ENCODE measurements around the gene CACNA1A.

CACNA1A gene

DNA sequence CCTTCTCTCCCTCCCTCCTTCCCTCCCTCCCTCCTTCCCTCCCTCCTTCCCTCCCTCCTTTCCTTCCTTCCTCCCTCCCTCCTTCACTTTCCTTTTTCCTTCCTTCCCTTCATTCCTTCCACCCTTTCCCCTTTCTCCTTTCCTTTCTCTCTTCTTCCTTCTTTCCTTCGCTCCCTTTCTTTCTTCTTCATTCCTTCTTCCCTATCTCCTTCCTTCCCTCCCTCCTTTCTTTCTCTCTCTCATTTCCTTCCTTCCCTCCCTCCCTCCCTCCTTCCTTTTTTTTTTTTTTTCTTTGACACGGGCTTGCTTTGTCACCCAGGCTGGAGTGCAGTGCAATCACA lies 250.6 kb downstream of the CACNA1A start:
- TF ChIP-seq FOXA1 (IDR thresholded peaks at IDR 0.05) (no peak), HDGF (IDR thresholded peaks at IDR 0.05; ENCODE audit: borderline replicate concordance) (no peak), TARDBP (IDR thresholded peaks at IDR 0.05) (no peak), ELF4 (IDR thresholded peaks at IDR 0.05) (no peak)
- CTCF ChIA-PET, result no interaction called here
- POLR2A ChIA-PET, result no interaction called here
- no peak for DNase-seq (ENCODE audit: extremely low spot score)

GRCh38 chr19:13255041-13255718 lies 251.1 kb downstream of the CACNA1A start:
- no peak for DNase-seq (ENCODE audit: extremely low spot score)
- no peak for TF ChIP-seq SUZ12 (IDR thresholded peaks at IDR 0.05)
- TF ChIP-seq, protein P1, sequence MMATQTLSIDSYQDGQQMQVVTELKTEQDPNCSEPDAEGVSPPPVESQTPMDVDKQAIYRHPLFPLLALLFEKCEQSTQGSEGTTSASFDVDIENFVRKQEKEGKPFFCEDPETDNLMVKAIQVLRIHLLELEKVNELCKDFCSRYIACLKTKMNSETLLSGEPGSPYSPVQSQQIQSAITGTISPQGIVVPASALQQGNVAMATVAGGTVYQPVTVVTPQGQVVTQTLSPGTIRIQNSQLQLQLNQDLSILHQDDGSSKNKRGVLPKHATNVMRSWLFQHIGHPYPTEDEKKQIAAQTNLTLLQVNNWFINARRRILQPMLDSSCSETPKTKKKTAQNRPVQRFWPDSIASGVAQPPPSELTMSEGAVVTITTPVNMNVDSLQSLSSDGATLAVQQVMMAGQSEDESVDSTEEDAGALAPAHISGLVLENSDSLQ (IDR thresholded peaks at IDR 0.05), result no peak
- TF ChIP-seq L3MBTL2 (conservative IDR thresholded peaks at IDR 0.05), result no peak
- TF ChIP-seq NFRKB (IDR thresholded peaks at IDR 0.05), result no peak
- no peak for TF ChIP-seq FOXK2 (IDR thresholded peaks at IDR 0.05)
- TF ChIP-seq LEF1 (IDR thresholded peaks at IDR 0.05; ENCODE audit: borderline replicate concordance), result no peak
- no peak for TF ChIP-seq TARDBP (IDR thresholded peaks at IDR 0.05)
- no peak for TF ChIP-seq ELF4 (IDR thresholded peaks at IDR 0.05)
- TF ChIP-seq FOXA1 (IDR thresholded peaks at IDR 0.05), result no peak
- TF ChIP-seq HDGF (IDR thresholded peaks at IDR 0.05; ENCODE audit: borderline replicate concordance), result no peak
- no peak for TF ChIP-seq ARNT (IDR thresholded peaks at IDR 0.05)
- no peak for TF ChIP-seq ZNF384 (IDR thresholded peaks at IDR 0.05)
- TF ChIP-seq CTBP1 (IDR thresholded peaks at IDR 0.05; ENCODE audit: borderline replicate concordance), result no peak
- no peak for TF ChIP-seq FOXM1 (IDR thresholded peaks at IDR 0.05; ENCODE audit: borderline replicate concordance)
- TF ChIP-seq SP1 (IDR thresholded peaks at IDR 0.05), result no peak
- no peak for TF ChIP-seq BHLHE40 (IDR thresholded peaks at IDR 0.05; ENCODE audit: borderline replicate concordance)
- ChIA-PET POLR2A (no interaction called here), CTCF (no interaction called here)

DNA sequence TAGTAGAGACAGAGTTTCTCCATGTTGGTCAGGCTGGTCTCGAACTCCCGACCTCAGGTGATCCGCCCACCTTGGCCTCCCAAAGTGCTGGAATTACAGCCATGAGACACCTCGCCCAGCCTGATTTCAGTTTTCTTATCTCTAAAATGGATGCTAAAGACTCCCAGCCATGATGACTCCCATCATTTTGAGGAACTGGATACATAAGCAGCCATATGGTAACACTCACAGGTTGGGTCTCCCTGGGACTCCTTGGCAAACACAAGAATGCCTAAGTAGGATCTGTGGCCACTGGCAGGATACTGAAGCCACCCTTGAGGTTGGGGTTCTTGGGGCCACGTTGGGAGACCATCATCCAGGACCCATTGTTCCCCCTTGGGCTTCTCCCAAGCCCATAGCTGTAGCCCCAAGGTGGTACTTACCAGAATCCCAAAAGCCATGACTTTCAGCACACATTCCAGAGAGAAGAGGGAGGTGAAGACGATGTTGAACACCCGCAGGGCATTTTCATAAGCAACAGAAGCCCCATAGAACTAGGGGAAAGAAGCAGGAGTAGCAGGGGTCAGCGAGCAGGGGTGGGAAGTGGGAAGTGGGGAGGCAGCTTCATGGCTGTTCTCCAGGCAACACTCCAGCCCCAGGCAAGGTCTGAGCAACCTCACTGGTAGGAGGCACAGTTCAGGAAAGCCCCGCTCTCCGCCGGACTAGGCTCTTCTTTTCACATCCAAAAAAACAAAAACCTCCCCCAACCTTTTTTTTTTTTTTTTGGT lies 253.5 kb downstream of the CACNA1A start:
- DNase-seq (ENCODE audit: extremely low spot score), result no peak
- ChIA-PET POLR2A (no interaction called here), CTCF (no interaction called here)
- TF ChIP-seq ELF4 (IDR thresholded peaks at IDR 0.05) (no peak), ARNT (IDR thresholded peaks at IDR 0.05) (no peak), FOXM1 (IDR thresholded peaks at IDR 0.05; ENCODE audit: borderline replicate concordance) (no peak), FOXK2 (IDR thresholded peaks at IDR 0.05) (no peak), ZNF384 (IDR thresholded peaks at IDR 0.05) (no peak), TARDBP (IDR thresholded peaks at IDR 0.05) (no peak), LEF1 (IDR thresholded peaks at IDR 0.05; ENCODE audit: borderline replicate concordance) (no peak), HDGF (IDR thresholded peaks at IDR 0.05; ENCODE audit: borderline replicate concordance) (no peak), SP1 (IDR thresholded peaks at IDR 0.05) (no peak), NFRKB (IDR thresholded peaks at IDR 0.05) (no peak), BHLHE40 (IDR thresholded peaks at IDR 0.05; ENCODE audit: borderline replicate concordance) (no peak), FOXA1 (IDR thresholded peaks at IDR 0.05) (no peak), L3MBTL2 (conservative IDR thresholded peaks at IDR 0.05) (no peak), CTBP1 (IDR thresholded peaks at IDR 0.05; ENCODE audit: borderline replicate concordance) (no peak), SUZ12 (IDR thresholded peaks at IDR 0.05) (no peak)
- TF ChIP-seq, protein P1 (IDR thresholded peaks at IDR 0.05), result no peak

DNA sequence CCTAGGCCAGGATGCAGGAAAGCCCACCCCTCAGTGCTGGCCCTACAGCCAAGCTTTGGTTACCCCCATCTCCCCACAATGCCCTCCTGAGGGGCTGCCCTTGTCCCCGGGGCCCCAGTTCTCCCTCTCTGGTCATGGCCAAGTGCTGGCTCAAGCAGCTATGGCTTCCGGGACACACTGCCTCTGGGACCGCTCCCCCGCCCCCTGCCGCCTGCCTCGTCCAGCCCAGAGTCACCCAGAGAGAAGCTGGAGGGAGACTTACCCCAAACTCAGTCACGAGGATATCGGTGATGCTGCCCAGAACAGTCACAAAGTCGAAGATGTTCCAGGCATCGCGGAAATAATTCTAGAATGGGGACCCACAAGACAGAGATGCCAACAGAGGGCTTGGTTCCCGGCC lies 261.4 kb downstream of the CACNA1A start:
- ChIA-PET POLR2A (no interaction called here), CTCF (interaction anchor here (0.5 kb wide), 1 partner anchor 1603 kb away, joined by 3 read pairs; no protein-coding TSS in a partner anchor)
- TF ChIP-seq CTBP1 (IDR thresholded peaks at IDR 0.05; ENCODE audit: borderline replicate concordance) (no peak), BHLHE40 (IDR thresholded peaks at IDR 0.05; ENCODE audit: borderline replicate concordance) (no peak), FOXA1 (IDR thresholded peaks at IDR 0.05) (no peak), L3MBTL2 (conservative IDR thresholded peaks at IDR 0.05) (no peak), LEF1 (IDR thresholded peaks at IDR 0.05; ENCODE audit: borderline replicate concordance) (no peak), TARDBP (IDR thresholded peaks at IDR 0.05) (no peak), FOXK2 (IDR thresholded peaks at IDR 0.05) (no peak)
- DNase-seq (ENCODE audit: extremely low spot score), result no peak

- TF ChIP-seq CTBP1 (IDR thresholded peaks at IDR 0.05; ENCODE audit: borderline replicate concordance), result no peak
- CTCF ChIA-PET, result interaction anchor here (0.6 kb wide), 1 partner anchor 86 kb away, joined by 3 read pairs; no protein-coding TSS in a partner anchor
- DNase-seq (ENCODE audit: extremely low spot score), result no peak
- POLR2A ChIA-PET, result no interaction called here
These were observed 264.8 kb downstream of the CACNA1A start for GRCh38 chr19:13241231-13242104.

DNA sequence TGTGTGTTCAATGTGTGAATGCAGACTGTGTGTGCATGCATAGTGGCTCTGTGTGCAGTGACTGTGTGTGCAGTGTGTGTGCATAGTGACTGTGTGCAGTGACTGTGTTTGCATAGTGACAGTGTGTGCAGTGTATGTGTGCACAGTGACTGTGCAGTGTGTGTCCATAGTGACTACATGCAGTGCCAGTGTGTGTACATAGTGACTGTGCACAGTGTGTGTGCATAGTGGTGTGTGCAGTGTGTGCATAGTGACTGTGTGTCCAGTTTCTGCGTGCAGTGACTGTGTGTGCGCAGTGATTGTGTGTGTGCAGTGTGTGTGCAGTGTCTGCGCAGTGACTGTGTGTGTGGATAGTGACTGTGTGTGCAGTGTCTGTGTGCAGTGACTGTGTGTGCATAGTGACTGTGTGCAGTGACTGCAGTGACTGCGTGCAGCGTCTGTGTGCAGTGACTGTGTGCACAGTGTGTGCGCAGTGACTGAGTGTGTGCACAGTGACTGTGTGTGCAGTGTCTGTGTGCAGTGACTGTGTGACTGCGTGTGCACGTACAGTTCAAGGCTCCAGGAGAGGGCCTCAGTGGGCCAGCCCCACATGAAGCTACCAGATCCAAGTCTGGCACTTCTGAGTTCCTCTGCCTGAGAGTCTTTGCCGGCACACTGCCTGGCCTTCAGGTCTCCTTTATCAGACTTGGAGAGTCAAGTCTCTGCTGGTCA lies 265.8 kb downstream of the CACNA1A start:
- POLR2A ChIA-PET, result no interaction called here
- TF ChIP-seq HDGF (IDR thresholded peaks at IDR 0.05; ENCODE audit: borderline replicate concordance), result no peak
- TF ChIP-seq L3MBTL2 (conservative IDR thresholded peaks at IDR 0.05), result no peak
- TF ChIP-seq, protein P1 (IDR thresholded peaks at IDR 0.05), result no peak
- no peak for TF ChIP-seq FOXM1 (IDR thresholded peaks at IDR 0.05; ENCODE audit: borderline replicate concordance)
- TF ChIP-seq ARNT (IDR thresholded peaks at IDR 0.05), result no peak
- TF ChIP-seq CTBP1 (IDR thresholded peaks at IDR 0.05; ENCODE audit: borderline replicate concordance), result no peak
- CTCF ChIA-PET, result interaction anchor here (0.6 kb wide), 1 partner anchor 85 kb away, joined by 3 read pairs; no protein-coding TSS in a partner anchor

More for the DNA sequence above, 265.8 kb downstream of the CACNA1A start:
- DNase-seq (ENCODE audit: extremely low spot score), result no peak
